ENCODE data around the gene DNM1. TPM values are rescaled to one million over a fixed set of nuclear protein-coding genes. Genes with fewer than 3 reads are reported as not detected.

DNM1 gene
- total and polyA plus RNA-seq, 2 experiments from 2014 or later: 36.0 to 42.0 TPM

DNA sequence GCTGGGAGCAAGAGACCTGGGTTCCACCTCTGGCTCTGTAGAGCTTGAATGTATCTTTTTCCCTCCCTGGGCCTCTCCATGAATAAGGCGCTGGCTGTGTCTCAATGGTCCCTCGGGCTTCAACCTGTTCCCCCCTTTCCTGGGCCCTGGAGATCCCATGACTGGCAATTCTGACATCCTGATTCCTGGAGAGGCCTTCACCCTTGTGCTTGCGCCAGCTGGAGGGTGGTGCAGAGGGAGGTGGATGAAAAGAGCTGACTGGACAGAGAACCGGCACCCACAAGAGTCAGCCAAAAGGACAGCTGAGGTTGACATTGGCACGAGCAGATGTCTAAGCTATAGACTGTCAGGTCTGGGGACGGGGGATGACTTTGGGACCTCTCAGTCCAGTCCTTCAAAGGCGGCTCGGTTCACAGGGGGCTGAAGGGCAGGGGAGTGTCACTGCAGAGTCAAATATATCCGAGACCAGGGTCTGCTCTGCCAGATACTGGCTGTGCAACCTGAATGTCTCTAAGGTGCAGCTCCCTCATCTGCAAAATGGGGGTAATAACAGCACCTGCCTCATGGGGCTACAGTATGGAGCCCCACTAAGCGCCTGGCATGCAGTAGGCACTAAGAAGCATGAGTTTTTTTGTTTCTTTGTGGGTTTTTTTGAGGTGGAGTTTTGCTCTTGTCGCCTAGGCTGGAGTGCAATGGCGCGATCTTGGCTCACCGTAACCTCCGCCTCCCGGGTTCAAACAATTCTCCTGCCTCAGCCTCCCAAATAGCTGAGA is 13.8 kb downstream of the DNM1 start (continued):
- TF ChIP-seq, protein P1, sequence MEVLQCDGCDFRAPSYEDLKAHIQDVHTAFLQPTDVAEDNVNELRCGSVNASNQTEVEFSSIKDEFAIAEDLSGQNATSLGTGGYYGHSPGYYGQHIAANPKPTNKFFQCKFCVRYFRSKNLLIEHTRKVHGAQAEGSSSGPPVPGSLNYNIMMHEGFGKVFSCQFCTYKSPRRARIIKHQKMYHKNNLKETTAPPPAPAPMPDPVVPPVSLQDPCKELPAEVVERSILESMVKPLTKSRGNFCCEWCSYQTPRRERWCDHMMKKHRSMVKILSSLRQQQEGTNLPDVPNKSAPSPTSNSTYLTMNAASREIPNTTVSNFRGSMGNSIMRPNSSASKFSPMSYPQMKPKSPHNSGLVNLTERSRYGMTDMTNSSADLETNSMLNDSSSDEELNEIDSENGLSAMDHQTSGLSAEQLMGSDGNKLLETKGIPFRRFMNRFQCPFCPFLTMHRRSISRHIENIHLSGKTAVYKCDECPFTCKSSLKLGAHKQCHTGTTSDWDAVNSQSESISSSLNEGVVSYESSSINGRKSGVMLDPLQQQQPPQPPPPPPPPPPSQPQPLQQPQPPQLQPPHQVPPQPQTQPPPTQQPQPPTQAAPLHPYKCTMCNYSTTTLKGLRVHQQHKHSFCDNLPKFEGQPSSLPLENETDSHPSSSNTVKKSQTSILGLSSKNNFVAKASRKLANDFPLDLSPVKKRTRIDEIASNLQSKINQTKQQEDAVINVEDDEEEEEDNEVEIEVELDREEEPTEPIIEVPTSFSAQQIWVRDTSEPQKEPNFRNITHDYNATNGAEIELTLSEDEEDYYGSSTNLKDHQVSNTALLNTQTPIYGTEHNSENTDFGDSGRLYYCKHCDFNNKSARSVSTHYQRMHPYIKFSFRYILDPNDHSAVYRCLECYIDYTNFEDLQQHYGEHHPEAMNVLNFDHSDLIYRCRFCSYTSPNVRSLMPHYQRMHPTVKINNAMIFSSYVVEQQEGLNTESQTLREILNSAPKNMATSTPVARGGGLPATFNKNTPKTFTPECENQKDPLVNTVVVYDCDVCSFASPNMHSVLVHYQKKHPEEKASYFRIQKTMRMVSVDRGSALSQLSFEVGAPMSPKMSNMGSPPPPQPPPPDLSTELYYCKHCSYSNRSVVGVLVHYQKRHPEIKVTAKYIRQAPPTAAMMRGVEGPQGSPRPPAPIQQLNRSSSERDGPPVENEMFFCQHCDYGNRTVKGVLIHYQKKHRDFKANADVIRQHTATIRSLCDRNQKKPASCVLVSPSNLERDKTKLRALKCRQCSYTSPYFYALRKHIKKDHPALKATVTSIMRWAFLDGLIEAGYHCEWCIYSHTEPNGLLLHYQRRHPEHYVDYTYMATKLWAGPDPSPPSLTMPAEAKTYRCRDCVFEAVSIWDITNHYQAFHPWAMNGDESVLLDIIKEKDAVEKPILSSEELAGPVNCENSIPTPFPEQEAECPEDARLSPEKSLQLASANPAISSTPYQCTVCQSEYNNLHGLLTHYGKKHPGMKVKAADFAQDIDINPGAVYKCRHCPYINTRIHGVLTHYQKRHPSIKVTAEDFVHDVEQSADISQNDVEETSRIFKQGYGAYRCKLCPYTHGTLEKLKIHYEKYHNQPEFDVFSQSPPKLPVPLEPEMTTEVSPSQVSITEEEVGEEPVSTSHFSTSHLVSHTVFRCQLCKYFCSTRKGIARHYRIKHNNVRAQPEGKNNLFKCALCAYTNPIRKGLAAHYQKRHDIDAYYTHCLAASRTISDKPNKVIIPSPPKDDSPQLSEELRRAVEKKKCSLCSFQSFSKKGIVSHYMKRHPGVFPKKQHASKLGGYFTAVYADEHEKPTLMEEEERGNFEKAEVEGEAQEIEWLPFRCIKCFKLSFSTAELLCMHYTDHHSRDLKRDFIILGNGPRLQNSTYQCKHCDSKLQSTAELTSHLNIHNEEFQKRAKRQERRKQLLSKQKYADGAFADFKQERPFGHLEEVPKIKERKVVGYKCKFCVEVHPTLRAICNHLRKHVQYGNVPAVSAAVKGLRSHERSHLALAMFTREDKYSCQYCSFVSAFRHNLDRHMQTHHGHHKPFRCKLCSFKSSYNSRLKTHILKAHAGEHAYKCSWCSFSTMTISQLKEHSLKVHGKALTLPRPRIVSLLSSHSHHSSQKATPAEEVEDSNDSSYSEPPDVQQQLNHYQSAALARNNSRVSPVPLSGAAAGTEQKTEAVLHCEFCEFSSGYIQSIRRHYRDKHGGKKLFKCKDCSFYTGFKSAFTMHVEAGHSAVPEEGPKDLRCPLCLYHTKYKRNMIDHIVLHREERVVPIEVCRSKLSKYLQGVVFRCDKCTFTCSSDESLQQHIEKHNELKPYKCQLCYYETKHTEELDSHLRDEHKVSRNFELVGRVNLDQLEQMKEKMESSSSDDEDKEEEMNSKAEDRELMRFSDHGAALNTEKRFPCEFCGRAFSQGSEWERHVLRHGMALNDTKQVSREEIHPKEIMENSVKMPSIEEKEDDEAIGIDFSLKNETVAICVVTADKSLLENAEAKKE (CRISPR knock-in tag; IDR thresholded peaks at IDR 0.05): no peak
- TF ChIP-seq REST (IDR thresholded peaks at IDR 0.05; ENCODE audit: unreplicated experiment): no peak

GRCh38 chr9:128218172-128218517 is 15.0 kb downstream of the DNM1 start:
- 0 out of 2 replicates have a peak, but pooled peaks cover 6% of the 10 kb centered on the region for H3K36me3 ChIP-seq (ENCODE audit: insufficient read depth)
- no peak overlapping the region for H3K27ac ChIP-seq (ENCODE audit: low read depth)
- H2AFZ ChIP-seq: no peak overlapping the region
- Mint-ChIP-seq H3K27ac (peak overlapping the region; percentile 94), H3K9me3 (no peaks in the 10 kb centered on the region), H3K4me1 (peaks cover 13% of the 10 kb centered on the region), H3K27me3 (ENCODE audit: insufficient read depth, low read depth, poor library complexity) (peaks cover 15% of the 10 kb centered on the region), H3K4me3 (peak overlapping the region; percentile 72), H3K36me3 (ENCODE audit: low read depth) (peaks cover 20% of the 10 kb centered on the region)
- ATAC-seq (peak; percentile 14), DNase-seq (ENCODE audit: low spot score) (no peak)
- no peaks in the 10 kb centered on the region for H3K9me2 ChIP-seq (ENCODE audit: insufficient read depth)
- no peaks in the 10 kb centered on the region for H3K79me2 ChIP-seq (replicated peaks; ENCODE audit: insufficient read depth)
- no peaks in the 10 kb centered on the region for H3K27me3 ChIP-seq (ENCODE audit: insufficient read depth)
- H3K4me3 ChIP-seq: peak overlapping the region; percentile 45
- H3F3A ChIP-seq (replicated peaks; ENCODE audit: low read depth): peaks cover 3% of the 10 kb centered on the region
- no peaks in the 10 kb centered on the region; the same call in none of the 2 replicates for H4K20me1 ChIP-seq (replicated peaks; ENCODE audit: insufficient read depth)
- H3K4me2 ChIP-seq: peak overlapping the region; percentile 80
- H3K4me1 ChIP-seq (ENCODE audit: insufficient read depth): peaks cover 3% of the 10 kb centered on the region; the same call in 1 of the 2 replicates
- TF ChIP-seq EZH2phosphoT487 (IDR thresholded peaks at IDR 0.05; ENCODE audit: unreplicated experiment): no peak
- TF ChIP-seq NANOG (IDR thresholded peaks at IDR 0.05; ENCODE audit: borderline replicate concordance): no peak
- no peak for TF ChIP-seq ETS1 (IDR thresholded peaks at IDR 0.05)
- no peak for TF ChIP-seq CREB1 (CRISPR knock-in tag; IDR thresholded peaks at IDR 0.05; ENCODE audit: low read depth)
- TF ChIP-seq STAT1 (IDR thresholded peaks at IDR 0.05; ENCODE audit: unreplicated experiment): no peak
- TF ChIP-seq CTCF (conservative IDR thresholded peaks at IDR 0.05; ENCODE audit: low read depth in 2 of 2): no peak
- TF ChIP-seq ZNF114 (CRISPR knock-in tag; IDR thresholded peaks at IDR 0.05): no peak

Measured in GM23338 (cell line).